PC-9 (cell line): ENCODE data around the gene USH1C.

Source experiments
- CTCF ChIP-seq: fragments of 200-600 bp; sonication (generic); conservative IDR thresholded peaks from 2 replicates; pipeline ENCODE4 v1.6.1; 2017; ENCODE audit warnings: mixed run types, antibody characterized with exemption, mild to moderate bottlenecking, moderate library complexity
- EZH2 ChIP-seq: fragments of 200-600 bp; sonication (generic); IDR thresholded peaks from 2 replicates; pipeline ENCODE4 v1.8.0; 2017; ENCODE audit warnings: antibody characterized with exemption, low read depth

GRCh38 chr11:17496406-17496805, 47.8 kb downstream of the USH1C start:
- TF ChIP-seq CTCF (no peak), EZH2 (no peak)
